ENCODE data around the gene MACF1.

MACF1 gene

DNA sequence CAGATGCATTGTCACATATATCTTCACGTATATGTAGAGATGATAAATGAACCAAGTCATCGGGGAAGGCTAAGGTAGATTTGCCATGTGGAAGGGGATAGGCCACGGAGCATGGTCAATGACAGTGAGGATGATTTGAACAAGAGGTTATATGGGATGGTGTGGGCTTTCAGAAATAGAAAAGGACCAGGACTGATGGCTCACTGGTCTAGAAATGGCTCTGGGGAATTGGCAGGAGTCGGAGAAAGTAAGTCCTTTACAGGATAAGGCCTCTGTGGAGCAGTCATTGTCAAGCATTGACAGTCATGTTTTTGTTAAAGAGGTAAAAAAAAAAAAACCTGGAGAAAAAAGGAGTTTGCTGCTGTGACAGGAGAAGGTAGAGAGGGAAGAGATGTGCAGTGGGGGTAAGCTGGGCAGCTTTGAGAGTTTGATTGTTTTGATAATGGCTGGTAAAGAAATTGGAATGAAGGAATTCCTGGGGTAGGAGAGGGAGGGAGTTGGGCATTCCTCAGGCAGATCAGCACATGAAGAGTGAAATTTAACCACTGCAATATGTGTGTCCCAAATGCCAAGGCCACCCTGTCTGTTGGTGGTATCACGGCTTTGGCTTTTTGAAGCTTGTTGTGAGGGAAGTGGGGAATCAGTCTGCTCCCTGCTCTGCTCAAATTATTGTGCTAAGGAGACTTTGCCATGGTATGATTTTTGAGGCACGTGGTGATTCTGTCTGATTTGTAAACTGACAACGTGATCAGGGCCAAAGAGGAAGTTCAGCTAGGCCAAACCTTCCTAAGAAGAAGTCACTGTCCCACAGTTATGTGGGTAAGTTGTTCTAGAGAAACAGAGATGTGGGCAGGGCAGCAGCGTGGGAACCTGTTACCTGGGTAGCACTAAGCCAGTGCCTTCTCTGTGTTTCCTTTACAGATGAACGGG lies 26.0 kb downstream of the MACF1 start:
- no peak for TF ChIP-seq ELF4 (IDR thresholded peaks at IDR 0.05)
- no peak for TF ChIP-seq TARDBP (IDR thresholded peaks at IDR 0.05)
- TF ChIP-seq SUZ12 (IDR thresholded peaks at IDR 0.05), result no peak
- TF ChIP-seq ARNT (IDR thresholded peaks at IDR 0.05), result no peak
- no peak for TF ChIP-seq ZNF384 (IDR thresholded peaks at IDR 0.05)
- no peak for TF ChIP-seq L3MBTL2 (conservative IDR thresholded peaks at IDR 0.05)
- no peak for TF ChIP-seq SP1 (IDR thresholded peaks at IDR 0.05)
- TF ChIP-seq LEF1 (IDR thresholded peaks at IDR 0.05; ENCODE audit: borderline replicate concordance), result no peak
- TF ChIP-seq NFRKB (IDR thresholded peaks at IDR 0.05), result no peak
- TF ChIP-seq FOXK2 (IDR thresholded peaks at IDR 0.05), result no peak
- TF ChIP-seq FOXM1 (IDR thresholded peaks at IDR 0.05; ENCODE audit: borderline replicate concordance), result no peak
- TF ChIP-seq, protein P1, sequence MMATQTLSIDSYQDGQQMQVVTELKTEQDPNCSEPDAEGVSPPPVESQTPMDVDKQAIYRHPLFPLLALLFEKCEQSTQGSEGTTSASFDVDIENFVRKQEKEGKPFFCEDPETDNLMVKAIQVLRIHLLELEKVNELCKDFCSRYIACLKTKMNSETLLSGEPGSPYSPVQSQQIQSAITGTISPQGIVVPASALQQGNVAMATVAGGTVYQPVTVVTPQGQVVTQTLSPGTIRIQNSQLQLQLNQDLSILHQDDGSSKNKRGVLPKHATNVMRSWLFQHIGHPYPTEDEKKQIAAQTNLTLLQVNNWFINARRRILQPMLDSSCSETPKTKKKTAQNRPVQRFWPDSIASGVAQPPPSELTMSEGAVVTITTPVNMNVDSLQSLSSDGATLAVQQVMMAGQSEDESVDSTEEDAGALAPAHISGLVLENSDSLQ (IDR thresholded peaks at IDR 0.05), result no peak
- no peak for TF ChIP-seq CTBP1 (IDR thresholded peaks at IDR 0.05; ENCODE audit: borderline replicate concordance)
- TF ChIP-seq BHLHE40 (IDR thresholded peaks at IDR 0.05; ENCODE audit: borderline replicate concordance), result no peak
- TF ChIP-seq HDGF (IDR thresholded peaks at IDR 0.05; ENCODE audit: borderline replicate concordance), result no peak
- TF ChIP-seq FOXA1 (IDR thresholded peaks at IDR 0.05), result no peak
- CTCF ChIA-PET, result no interaction called here
- DNase-seq (ENCODE audit: extremely low spot score), result no peak
- POLR2A ChIA-PET, result no interaction called here

DNA sequence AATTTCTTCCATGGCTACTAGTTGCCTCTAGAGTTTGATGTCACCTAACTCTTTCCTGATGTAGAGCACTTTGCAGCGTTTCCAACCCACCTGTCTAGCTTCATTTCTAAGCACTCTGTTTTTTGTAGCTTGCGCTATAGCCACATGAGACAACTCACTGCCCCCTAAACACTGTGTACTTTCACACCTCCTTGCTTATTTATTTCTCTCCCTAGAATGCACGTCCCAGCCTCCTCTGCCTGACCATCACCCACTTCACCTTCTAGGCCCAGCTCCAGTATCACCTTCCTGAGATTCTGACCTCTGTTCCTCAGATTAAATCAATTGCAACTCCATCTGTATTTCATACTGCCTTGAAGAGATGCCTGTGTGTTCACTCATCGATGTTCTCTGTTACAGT lies 32.5 kb downstream of the MACF1 start:
- TF ChIP-seq LEF1 (IDR thresholded peaks at IDR 0.05; ENCODE audit: borderline replicate concordance) (no peak), L3MBTL2 (conservative IDR thresholded peaks at IDR 0.05) (no peak), SP1 (IDR thresholded peaks at IDR 0.05) (no peak), FOXA1 (IDR thresholded peaks at IDR 0.05) (no peak), ZNF384 (IDR thresholded peaks at IDR 0.05) (no peak), BHLHE40 (IDR thresholded peaks at IDR 0.05; ENCODE audit: borderline replicate concordance) (no peak), CTBP1 (IDR thresholded peaks at IDR 0.05; ENCODE audit: borderline replicate concordance) (no peak), FOXM1 (IDR thresholded peaks at IDR 0.05; ENCODE audit: borderline replicate concordance) (no peak), ELF4 (IDR thresholded peaks at IDR 0.05) (no peak), TARDBP (IDR thresholded peaks at IDR 0.05) (no peak), ARNT (IDR thresholded peaks at IDR 0.05) (no peak)
- TF ChIP-seq, protein P1 (IDR thresholded peaks at IDR 0.05), result no peak
- CTCF ChIA-PET, result no interaction called here
- POLR2A ChIA-PET, result no interaction called here

DNA sequence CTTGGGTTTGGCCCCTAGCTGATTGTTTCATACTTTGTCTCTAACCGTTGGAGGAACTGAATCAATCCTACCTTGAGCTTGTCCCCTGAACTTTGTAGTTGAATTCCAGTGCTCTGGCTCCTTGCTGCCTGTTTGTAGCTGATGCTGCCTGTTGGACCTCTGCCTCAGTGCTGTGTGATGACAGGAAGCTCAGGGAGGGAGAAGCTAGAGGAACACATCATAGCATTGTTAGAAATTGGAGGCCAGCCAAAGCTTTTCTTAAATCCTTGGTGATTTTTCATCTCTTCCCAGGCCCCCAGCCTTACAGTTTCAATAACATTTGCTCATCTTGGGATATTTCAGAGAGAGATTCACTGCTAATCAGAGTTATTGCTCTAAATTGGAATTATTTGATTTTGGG lies 34.0 kb downstream of the MACF1 start:
- TF ChIP-seq TARDBP (IDR thresholded peaks at IDR 0.05) (no peak), NFRKB (IDR thresholded peaks at IDR 0.05) (no peak), SUZ12 (IDR thresholded peaks at IDR 0.05) (no peak), CTBP1 (IDR thresholded peaks at IDR 0.05; ENCODE audit: borderline replicate concordance) (no peak), HDGF (IDR thresholded peaks at IDR 0.05; ENCODE audit: borderline replicate concordance) (no peak), LEF1 (IDR thresholded peaks at IDR 0.05; ENCODE audit: borderline replicate concordance) (no peak), FOXA1 (IDR thresholded peaks at IDR 0.05) (no peak), FOXM1 (IDR thresholded peaks at IDR 0.05; ENCODE audit: borderline replicate concordance) (no peak), FOXK2 (IDR thresholded peaks at IDR 0.05) (no peak), ARNT (IDR thresholded peaks at IDR 0.05) (no peak), L3MBTL2 (conservative IDR thresholded peaks at IDR 0.05) (no peak), BHLHE40 (IDR thresholded peaks at IDR 0.05; ENCODE audit: borderline replicate concordance) (no peak), SP1 (IDR thresholded peaks at IDR 0.05) (no peak), ZNF384 (IDR thresholded peaks at IDR 0.05) (no peak)
- ChIA-PET CTCF (no interaction called here), POLR2A (no interaction called here)
- DNase-seq (ENCODE audit: extremely low spot score), result no peak

More for the DNA sequence above, 32.5 kb downstream of the MACF1 start:
- DNase-seq (ENCODE audit: extremely low spot score), result no peak

DNA sequence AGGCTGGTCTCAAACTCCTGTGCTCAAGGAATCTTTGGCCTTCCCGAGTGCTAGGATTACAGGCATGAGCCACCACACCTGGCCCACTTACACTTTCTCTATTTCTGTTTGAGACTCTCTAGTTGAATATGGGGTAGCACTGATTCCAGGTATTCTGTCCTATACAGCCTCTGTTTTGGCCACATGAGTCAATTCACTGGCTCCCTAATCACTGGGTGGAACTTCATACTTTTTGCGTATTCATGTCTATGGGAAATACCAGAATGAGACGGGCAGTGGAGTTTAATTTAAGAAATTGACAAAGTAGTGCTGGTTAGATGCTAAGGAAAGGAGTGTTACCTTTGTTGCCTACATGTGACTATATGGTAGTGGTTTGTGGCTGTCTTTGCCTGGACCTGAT lies 35.5 kb downstream of the MACF1 start:
- DNase-seq (ENCODE audit: extremely low spot score), result no peak
- ChIA-PET POLR2A (no interaction called here), CTCF (no interaction called here)
- TF ChIP-seq, protein P1 (IDR thresholded peaks at IDR 0.05), result no peak
- TF ChIP-seq HDGF (IDR thresholded peaks at IDR 0.05; ENCODE audit: borderline replicate concordance) (no peak), SUZ12 (IDR thresholded peaks at IDR 0.05) (no peak), LEF1 (IDR thresholded peaks at IDR 0.05; ENCODE audit: borderline replicate concordance) (no peak), CTBP1 (IDR thresholded peaks at IDR 0.05; ENCODE audit: borderline replicate concordance) (no peak), FOXM1 (IDR thresholded peaks at IDR 0.05; ENCODE audit: borderline replicate concordance) (no peak), ELF4 (IDR thresholded peaks at IDR 0.05) (no peak), FOXK2 (IDR thresholded peaks at IDR 0.05) (no peak), BHLHE40 (IDR thresholded peaks at IDR 0.05; ENCODE audit: borderline replicate concordance) (no peak), ARNT (IDR thresholded peaks at IDR 0.05) (no peak), SP1 (IDR thresholded peaks at IDR 0.05) (no peak)

DNA sequence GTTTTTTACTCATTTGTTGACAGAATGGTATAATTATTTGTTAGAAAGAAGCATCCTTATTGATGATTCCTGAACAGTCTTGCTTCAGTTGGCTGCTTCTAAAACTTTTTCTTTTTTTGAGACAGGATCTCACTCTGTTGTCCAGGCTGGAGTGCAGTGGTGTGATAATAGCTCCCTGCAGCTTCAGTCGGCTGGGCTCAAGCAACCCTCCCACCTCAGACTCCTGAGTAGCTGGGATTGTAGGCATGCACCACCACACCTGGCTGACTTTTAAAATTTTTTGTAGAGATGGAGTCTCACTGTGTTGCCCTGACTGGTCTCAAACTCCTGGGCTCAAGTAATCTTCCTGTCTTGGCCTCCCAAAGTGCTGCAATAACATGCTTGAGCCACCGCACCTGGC lies 38.8 kb downstream of the MACF1 start:
- TF ChIP-seq CTBP1 (IDR thresholded peaks at IDR 0.05; ENCODE audit: borderline replicate concordance) (no peak), L3MBTL2 (conservative IDR thresholded peaks at IDR 0.05) (no peak)
- POLR2A ChIA-PET, result no interaction called here
- CTCF ChIA-PET, result interaction anchor here (0.6 kb wide), 1 partner anchor 139 kb away, joined by 3 read pairs; no protein-coding TSS in a partner anchor

More for the DNA sequence above, 38.8 kb downstream of the MACF1 start:
- no peak for DNase-seq (ENCODE audit: extremely low spot score)

Measured in HEK293T (cell line).